ENCODE data around the gene SCRG1.

Gene SCRG1

DNA sequence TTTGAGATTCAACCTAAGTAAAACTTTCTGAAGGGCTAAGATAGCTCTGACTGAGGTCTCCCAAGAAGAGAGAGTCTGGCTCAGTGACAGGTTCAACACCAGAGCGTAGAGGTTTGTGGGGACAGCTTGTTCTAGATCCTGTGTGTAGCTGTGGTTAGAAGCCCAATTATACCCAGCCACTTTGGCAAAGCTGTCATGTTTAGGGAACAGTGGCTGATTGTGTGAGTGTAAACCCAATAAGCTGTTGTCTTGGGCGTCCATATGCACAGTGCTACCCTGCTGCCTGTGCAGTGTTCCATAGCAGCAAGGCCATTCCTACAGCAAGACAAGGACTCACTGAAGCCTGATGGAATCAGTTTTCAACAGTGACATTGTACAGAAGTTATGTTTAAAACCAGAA lies 11.2 kb upstream of the SCRG1 start:
- DNase-seq = no peak

DNA sequence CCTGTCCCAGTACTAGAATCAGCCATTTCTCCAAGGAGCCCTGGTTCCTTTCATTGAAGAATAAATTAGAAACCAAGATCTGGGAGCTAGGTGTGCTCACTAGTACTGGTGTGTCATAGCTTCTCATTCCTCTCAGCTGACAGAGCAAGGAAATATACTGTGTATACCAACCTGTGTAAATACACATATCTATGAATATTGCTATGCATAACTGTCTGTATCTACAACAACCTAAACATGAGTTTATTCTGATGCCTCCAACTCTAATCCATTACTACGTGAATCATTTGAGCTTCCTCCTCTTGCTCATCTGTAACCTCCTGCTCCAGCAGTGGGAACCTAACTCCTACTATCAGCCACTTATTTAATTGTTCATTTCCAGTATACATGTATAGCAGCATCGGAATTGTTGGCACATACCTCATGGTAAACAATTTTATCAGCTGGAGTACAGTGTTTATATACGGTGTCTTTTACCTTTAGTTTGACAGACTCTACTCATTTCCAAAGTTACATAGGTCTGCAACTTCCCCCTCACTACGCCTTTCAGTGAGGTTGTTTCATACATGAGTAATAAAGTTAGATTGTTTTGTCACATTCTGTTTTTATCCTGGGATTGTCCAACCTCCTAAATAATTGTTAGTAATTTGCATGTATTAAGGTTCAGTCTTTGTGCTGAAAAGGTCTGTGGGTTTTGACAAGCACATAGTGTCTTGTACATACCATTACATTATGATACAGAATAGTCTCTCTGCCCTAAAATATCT lies 7.1 kb upstream of the SCRG1 start:
- no peak for DNase-seq

DNA sequence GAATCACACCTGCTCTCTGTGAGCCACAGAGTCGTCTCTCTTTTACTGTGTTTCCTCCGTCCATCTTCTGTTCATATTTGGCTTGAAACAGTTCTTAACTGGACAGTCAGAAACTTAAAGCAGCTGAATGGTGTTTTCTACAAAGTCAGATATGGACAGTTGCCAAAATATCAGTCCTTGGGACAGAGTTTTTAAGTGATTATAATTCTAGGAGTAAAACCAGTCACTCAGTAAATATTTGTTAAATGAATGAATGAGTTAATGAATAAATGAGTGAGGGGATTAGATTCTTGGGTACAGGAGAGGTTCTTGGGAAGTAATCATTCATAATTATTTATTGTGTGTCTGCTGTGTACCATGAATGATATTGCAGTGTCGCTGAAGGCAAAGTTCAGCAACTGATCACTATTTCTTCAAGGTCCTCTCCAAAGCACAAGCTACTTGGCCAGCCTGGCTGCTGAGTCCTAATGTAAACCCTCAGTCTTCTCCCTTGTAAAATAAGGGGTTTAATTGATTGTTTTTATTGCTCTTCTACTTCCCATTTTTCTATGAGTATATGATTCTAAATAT lies 5.5 kb upstream of the SCRG1 start:
- DNase-seq = no peak

DNA sequence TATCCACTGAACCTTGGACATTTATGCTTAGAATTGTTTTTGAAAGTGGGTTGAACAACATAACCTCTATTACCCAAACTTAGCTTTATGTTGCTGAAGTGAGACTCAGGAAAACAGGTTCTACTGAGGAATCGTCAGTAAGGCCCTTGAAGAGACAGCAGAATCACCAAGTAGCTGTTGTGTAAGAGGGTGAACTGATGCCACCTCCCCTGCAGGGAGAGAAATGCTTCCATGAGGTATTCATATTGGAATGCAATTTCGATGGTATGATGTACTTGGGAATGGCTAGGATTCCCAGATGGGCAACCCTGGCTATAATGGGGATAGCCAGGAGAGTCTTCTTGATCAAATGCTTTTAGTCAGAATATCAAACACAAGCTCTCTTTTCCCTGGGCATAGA lies 4.1 kb upstream of the SCRG1 start:
- DNase-seq = no peak

DNA sequence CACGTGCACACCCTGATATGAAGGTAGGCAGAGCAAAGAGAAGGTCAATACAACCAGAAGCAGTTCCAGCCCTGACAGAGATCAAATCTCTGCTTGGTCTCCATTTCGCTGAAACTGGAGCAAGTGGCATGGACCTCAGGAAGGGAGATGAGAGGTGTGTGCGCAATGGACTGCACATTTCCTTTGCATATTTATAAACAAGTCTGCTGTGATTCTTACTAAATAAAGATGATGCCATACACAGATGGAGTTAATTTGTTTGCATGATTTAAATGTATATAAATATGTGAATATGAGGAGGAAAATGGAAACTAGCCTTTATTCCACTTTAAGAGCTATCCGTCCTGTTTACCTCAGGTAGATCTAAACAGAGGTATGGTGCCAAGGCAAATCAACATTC lies 2.1 kb upstream of the SCRG1 start:
- no peak for DNase-seq

DNA sequence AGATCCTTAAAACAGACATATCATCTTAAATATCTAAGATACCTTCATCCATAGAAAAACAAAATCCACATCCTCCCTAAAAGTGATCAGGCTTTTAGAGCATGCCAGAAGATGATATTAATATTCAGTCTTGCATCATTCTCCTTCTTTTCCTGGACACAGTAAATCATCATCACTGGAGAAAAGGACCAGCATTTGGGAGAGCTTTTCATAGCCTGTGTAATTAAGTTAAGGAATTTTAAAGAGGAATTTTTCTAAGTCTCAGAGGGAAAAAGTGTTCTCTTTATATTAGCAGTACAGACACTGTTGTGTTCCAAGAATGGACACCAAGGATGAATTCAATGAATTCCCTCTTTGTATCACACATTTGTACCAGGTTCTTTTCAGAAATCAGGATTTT lies 696 bp downstream of the SCRG1 start:
- no peak for DNase-seq

DNA sequence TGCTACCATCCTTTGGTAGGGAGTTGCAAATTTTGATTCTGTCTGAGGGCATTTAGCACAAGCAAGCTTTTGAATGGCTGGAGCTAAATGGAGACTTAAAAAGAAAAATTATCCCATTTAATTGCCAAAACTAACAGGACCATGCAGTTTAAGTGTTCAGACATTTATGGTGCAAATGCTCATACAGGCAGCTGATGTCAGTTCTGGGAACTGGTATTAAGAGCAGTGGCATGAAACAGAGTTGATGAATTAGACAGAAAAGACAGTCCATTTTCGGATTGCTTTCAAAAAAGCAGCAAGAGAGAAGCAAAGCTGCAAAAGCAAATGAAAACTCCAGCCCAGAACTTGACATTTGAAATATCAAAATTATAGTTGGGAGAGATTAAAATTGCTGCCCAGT lies 1.3 kb downstream of the SCRG1 start:
- DNase-seq = no peak

DNA sequence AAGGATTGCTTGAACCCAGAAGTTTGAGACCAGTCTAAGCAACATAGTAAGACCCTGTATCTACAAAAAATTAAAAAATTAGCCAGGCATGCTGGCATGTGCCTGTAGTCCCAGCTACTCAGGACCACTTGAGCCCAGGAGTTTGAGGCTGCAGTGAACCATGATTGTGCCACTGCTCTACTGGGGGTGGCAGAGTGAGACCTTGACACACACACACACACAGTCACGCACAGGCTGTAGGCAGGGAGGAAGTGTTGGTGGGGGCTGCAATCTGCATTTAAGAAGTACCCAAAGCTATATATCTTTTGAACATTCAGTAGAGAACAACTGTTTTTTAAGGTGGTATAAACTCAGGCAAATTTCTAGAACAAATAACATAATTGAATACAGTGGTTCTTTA lies 7.2 kb downstream of the SCRG1 start:
- DNase-seq = no peak

DNA sequence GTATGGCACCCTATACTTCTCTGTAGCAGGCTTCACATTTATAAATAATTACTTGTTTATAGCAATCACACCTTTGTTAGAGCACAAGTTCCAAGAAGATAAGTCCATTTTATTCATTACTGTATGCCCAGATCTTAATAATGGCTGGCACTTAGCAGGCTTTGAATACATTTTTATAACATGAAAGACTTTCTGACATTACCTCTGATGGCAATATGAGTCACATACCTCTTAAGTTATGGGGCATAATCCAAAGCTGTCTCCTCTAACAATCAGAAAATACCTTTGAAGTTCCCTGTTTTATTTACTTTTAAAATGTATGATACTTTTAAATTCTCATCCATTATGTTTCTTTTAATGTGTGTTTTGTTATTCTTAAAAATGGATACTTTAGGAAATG lies 12.2 kb downstream of the SCRG1 start:
- DNase-seq = no peak

DNA sequence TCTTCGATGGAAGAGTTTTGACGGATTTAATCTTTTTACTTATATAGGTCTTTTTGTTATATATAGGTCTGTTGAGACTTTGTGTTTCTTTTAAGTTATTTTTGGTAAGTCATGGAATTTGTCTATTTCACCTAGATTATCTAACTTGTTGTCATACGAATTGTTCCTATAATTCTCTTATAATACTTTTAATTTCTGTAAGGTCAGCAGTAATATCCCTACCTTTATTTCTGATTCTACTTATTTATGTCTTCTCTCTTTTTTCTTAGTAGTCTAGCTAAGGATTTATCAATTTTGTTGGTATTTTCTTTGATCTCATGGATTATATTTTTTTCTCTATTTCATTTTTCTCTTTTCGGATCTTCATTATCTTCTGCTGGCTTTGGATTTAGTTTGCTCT lies 16.6 kb downstream of the SCRG1 start:
- no peak for DNase-seq

DNA sequence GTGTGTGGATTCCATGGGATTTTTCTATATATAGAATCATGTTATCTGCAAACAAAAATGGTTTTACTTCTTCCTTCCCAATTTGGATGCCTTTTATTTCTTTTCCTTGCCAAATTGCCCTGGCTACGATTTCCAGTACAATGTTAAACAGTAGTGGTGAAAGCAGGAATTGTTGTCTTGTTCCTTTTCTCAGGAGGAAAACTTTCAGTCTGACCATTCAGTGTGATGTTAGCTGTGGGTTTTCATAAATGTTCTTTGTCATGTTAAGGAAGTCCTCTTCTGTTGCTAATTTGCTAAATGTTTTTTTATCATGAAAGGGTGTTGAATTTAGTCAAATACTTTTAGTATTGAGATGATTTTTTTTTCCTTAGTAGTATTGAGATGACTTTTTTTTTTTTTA lies 17.3 kb downstream of the SCRG1 start:
- no peak for DNase-seq

DNA sequence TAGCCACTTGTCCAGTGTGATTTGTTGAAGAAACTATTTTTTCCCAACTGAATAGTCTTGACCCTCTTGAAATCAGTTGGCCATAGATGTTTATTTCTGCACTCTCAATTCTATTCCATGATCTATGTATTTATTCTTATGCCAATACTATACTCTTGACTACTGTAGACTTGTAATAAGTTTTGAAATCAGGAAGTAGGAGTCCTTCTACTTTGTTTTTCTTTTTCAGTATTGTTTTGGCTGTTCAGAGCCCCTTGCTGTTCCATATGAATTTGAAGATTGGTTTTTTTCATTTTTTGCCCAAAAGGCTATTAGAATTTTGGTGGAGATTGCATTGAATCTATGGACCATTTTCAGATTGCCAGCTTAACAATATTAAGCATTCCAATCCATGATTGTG lies 17.9 kb downstream of the SCRG1 start:
- no peak for DNase-seq

DNA sequence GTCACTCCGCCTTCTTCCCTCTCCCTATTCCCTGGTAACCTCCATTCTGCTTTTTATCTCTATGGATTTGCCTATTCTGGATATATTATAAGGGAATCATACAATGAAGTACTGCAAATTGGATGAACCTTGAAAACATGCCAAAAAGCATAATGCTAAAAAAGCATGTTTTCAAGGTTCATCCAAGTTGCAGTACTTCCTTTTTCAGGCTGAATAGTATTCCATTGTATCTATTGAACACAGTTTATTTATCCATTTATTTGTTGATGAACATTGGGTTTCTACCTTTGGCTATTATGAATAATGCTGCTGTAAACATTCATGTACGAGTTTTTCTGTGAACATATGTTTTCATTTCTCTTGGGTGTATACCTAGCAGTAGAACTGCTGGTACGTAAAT lies 19.0 kb downstream of the SCRG1 start:
- DNase-seq = no peak

DNA sequence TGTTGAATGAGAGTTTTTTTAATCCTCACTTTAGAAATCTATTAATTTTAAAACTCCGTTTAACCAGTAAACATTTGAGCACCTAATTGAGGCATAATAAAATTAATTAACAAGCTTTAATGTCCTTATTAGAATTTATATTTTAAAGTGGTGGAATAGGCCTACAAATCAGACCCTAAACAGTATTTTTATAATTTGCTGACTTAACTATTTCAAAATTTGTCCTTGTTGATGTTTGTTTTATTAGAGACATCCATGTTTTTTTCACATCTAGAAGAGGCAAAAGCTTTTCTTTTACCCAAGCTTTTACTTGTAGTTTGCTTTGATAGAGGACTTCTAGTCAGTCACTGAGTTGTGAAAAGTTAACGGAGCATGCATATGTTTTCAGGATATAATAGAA lies 24.3 kb downstream of the SCRG1 start:
- DNase-seq = no peak

DNA sequence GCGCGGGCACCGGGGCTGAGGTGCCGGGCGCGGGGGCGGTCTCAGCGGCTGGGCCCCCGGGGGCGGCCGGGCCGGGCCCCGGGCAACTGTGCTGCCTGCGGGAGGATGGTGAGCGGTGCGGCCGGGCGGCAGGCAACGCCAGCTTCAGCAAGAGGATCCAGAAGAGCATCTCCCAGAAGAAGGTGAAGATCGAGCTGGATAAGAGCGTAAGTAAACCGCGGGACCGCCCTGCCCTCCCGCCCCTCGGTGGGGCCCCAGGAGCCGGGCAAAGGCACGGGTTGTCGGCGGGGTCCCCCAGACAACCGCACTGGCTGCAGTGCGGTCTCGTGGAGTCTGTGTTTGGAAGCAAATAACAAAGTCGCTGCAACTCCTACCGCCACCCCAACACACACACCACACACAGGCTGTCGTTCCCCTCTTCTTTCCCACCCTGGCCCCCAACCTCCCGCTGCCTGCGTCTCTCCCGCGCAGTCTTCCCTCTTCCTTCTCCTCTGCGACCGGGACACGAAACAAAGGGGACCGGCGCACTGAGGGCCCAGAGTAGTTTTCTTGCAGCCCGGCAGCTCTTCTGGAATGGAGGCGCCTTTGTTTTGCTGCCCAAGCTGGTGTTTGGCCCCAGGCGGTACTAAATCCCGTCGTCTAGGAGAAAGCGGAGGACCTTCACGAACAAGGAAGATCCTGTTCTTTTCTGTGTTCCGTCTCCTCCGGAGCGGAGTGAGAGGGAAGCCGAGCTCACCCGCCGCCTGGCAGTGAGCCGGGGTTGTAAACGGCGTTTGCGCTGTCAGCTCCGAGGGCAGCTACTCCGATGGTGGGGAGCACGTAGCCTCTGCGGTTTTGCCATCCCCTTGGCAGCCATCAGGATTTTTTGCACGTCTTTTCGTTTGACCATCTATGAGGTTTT lies 27.4 kb downstream of the SCRG1 start:
- DNase-seq = peak; percentile 92

DNA sequence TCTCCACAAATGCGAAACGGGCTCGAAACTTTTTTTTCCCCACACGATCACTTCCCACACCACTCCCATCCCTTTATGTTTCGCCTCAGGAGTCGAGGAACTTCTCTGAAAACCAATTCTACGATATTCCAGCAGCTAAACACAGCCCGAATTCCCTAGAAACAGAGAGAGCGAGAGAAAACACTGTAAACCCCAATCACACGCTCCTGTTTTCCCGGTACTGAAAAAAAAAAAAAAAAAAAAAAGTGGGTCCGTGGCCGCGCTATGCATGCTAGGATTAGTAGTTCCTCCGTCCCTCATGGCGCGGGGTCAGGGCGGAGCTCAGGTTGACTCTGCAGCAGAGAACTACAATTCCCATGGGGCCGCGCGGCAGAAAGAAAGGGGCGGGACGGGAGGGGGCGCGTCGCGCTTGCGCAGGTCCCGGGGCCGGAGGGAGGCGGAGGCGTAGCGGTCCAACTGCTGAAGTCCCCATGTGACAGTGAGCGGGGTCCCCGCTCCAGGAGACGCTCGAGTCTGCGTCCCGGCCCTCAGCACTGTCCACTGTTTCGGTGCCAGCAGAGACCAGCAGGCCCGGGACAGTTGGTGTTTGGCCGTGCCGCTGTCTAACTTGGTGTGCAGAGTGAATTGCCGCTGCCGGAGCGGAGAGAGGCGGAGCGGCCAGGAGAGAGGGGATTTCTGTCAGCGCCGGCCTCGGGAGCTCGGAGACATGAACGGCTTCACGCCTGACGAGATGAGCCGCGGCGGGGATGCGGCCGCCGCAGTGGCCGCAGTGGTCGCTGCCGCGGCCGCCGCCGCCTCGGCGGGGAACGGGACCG lies 28.2 kb downstream of the SCRG1 start, which contains the start of gene SAP30:
Gene SAP30 (plus strand): TSS at position 478 of the 815 bp plus-strand sequence. CDS start 229 bp downstream, at position 707.
- peak; percentile 98 for DNase-seq

DNA sequence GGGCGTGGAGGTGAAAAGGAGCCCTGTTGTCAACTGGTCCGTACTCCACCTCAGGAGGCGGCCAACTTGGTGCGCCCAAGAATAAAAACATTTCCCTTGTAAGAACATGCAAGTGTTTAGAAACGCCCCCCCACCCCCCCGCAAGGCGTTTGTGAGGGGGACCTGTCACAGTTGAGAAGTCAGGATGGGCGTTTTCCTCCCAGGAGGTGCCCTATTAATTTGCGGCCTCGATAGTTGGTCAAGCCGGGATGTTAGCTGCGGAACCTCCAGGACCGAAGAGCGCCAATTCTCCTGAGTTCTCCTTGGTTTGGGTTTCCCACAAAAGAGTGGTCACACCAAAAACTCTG lies 28.8 kb downstream of the SCRG1 start:
- DNase-seq = no peak

DNA sequence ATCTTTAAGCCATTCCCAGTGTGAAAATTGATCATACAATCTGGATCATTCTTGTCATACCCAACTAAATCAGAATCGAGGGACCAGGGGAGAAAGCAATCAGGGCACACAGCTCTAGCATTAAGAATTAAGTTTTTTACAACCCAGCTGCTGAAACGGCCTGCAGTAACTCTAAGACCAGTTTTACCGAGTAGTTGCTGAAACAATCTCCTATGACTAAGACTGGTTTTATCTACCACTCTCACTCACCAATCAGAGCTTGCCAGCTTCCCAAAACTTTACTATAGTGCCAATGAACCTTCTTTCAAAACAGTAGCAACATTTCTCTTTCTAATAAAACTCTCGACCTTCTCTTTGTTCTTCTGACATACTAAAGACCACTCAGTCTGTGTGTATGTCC lies 31.0 kb downstream of the SCRG1 start:
- peak; percentile 9 for DNase-seq

DNA sequence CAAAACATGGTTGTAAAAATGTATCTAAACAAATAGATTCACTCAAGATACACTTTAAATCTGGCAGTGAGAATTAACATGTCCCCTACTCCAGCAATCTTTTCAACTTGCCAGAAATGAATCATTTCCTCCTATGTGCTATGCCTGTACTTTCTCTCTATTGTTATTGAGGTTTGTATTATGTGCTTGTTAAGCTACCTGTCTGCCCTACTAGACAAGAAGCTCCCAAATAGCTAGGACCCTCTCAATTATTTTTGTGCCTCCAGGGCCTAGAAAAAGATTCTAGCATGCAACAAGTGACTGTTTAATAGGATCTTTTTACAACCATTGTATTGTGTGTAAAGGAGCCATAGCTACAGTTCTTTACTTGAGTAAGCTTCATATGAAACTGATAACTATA lies 31.6 kb downstream of the SCRG1 start:
- no peak for DNase-seq

DNA sequence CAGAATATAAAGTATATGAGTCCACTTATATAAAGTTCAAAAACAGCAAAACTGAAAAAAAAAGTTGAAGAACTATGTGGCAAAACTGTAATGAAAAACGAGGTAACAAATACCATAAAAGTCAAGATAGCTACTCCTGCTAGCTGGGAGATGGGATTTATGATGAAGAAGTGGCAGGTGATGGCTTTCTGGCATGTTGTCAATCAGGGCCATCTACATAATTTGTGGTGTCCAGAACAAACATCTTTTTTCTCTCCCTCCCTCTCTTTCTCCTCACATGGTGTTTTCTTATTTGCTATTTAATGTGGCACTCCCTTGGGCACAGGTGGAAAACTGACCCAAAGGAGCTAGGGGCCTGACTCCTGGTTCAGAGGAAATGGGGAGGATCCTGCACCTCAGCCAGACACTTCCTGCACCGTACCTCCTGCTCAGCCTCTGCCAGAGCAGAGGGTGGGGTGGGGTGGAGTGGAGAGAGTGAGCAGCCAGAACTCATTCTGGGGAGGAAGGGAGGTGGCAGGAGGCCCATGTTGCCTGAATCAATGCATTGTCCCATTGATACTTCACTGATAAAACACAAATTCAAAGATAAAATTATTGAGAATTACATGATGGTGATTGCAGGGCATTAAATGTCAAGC lies 33.4 kb downstream of the SCRG1 start:
- DNase-seq = no peak

DNA sequence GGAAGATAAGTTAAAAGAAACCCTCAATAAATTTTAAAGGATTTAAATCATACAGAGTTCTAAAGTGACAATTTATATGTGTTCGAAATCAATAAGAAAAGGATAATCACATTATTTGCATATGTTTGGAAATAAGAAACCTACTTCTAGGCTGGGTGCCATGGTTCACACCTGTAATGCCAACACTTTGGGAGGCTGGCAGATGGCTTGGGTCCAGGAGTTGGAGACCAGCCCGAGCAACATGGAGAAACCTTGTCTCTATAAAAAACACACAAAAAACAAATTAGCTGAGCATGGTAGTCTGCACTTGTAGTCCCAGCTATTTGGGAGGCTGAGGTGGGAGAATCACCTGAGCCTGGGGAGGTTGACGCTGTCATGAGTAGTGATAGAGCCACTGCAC lies 36.2 kb downstream of the SCRG1 start:
- no peak for DNase-seq

DNA sequence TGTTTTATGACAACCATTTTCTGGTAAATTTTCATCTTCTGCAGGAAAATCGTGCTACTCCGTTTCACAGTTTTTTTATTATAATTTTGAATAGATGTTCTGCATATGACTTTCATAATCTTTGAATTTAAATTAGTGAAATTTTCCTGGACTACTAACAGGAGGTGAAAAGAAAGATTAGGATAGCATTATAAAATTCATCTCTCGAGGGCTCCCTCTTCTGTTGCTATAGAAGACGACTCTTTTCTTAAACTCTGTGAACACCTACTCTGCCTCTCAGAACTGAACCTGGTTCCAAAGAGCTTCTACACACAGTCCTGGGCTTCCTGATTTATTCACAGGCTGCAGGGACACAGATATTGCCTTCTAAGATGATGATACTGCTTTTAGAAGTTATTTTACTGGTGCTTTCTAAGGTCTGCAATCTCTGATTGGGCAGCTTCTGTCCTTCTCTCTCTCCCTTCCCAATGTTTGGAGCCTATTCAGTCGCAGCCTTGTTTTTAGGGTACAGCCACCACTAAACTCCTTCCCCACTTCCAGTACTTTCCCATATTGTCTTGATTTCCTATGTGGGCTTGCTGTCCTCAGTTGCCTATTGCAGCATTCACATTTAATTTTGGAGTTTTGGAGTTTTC lies 38.2 kb downstream of the SCRG1 start:
- no peak for DNase-seq

Data from retina (tissue), 1 donor.